OCI-LY7 (cell line): ENCODE measurements around the gene SLC39A3. TPM values are rescaled to one million over a fixed set of nuclear protein-coding genes. Genes with fewer than 3 reads are reported as not detected.

Experiments
- BruUV-seq: library from RNA; stranded (reverse); fragments of 400-500 nt; replicated peaks from 2 replicates; lab custom pipeline; 2021; lab: Mats Ljungman, UMichigan
- CTCF ChIA-PET: fragments of 300-600 bp; sonication (Branson Sonifier 250); formaldehyde crosslinking; loops from one replicate; lab custom pipeline; 2022; ENCODE audit warnings: antibody characterized with exemption; ENCODE audit not compliant: unreplicated experiment; lab: Charles Lee
- POLR2A ChIA-PET: fragments of 300-600 bp; sonication (Branson Sonifier 250); formaldehyde crosslinking; loops from one replicate; lab custom pipeline; 2022; ENCODE audit warnings: antibody characterized with exemption; lab: Charles Lee
- DNase-seq: peaks from one replicate; pipeline ENCODE4 v3.0.0-alpha.2; 2015; ENCODE audit warnings: low spot score
- H2AFZ ChIP-seq: fragments of 200-600 bp; sonication (generic), shearing (Covaris generic); 2 replicates; pipeline ENCODE4 v1.6.1; 2014; ENCODE audit warnings: mild to moderate bottlenecking, antibody characterized with exemption, low read length, moderate library complexity
- H3K27ac ChIP-seq: fragments of 200-600 bp; sonication (generic); 2 replicates; pipeline ENCODE4 v1.5.1; 2014; ENCODE audit warnings: mixed run types, low read depth, mild to moderate bottlenecking, moderate library complexity, low read length, inconsistent platforms; ENCODE audit not compliant: poor library complexity, severe bottlenecking
- H3K36me3 ChIP-seq: fragments of 200-600 bp; sonication (generic); 2 replicates; pipeline ENCODE4 v1.6.1; 2014; ENCODE audit warnings: mild to moderate bottlenecking, antibody characterized with exemption, low read length, moderate library complexity, mixed read lengths; ENCODE audit not compliant: insufficient read depth
- H3K4me1 ChIP-seq: fragments of 200-600 bp; sonication (generic); 2 replicates; pipeline ENCODE4 v1.5.1; 2014; ENCODE audit warnings: mild to moderate bottlenecking, low read length; ENCODE audit not compliant: insufficient read depth, poor library complexity, severe bottlenecking
- H3K4me2 ChIP-seq: fragments of 200-600 bp; sonication (generic); 2 replicates; pipeline ENCODE4 v1.6.1; 2014; ENCODE audit warnings: mild to moderate bottlenecking, low read length
- H3K4me3 ChIP-seq: fragments of 200-600 bp; sonication (generic); 2 replicates; pipeline ENCODE4 v1.5.1; 2014; ENCODE audit warnings: mild to moderate bottlenecking, low read depth, low read length; ENCODE audit not compliant: poor library complexity, severe bottlenecking
- H3K79me2 ChIP-seq: fragments of 200-600 bp; sonication (generic); 2 replicates; pipeline ENCODE4 v1.6.1; 2016; ENCODE audit warnings: low read depth, mild to moderate bottlenecking, low read length, moderate library complexity, mixed read lengths; ENCODE audit not compliant: insufficient read depth
- H3K9me2 ChIP-seq: fragments of 200-600 bp; sonication (generic); 2 replicates; pipeline ENCODE4 v1.6.1; 2016; ENCODE audit warnings: mild to moderate bottlenecking, low read length, mixed read lengths; ENCODE audit not compliant: insufficient read depth
- H3K9me3 ChIP-seq: fragments of 200-600 bp; sonication (generic); 2 replicates; pipeline ENCODE4 v1.6.1; 2014; ENCODE audit warnings: mild to moderate bottlenecking, mixed run types, low read length, mixed read lengths
- H4K20me1 ChIP-seq: fragments of 200-600 bp; sonication (generic); 2 replicates; pipeline ENCODE4 v1.6.1; 2014; ENCODE audit warnings: mild to moderate bottlenecking, antibody characterized with exemption, low read length, moderate library complexity, mixed read lengths; ENCODE audit not compliant: insufficient read depth
- EZH2phosphoT487 ChIP-seq: fragments of 200-600 bp; sonication (generic); IDR thresholded peaks from 2 replicates; pipeline ENCODE4 v1.6.1; 2018; ENCODE audit warnings: low read depth, borderline replicate concordance, mild to moderate bottlenecking, mixed run types, antibody characterized with exemption, low read length, moderate library complexity, mixed read lengths
- intact Hi-C: fragments of 100-400 bp; cut with micrococcal nuclease; formaldehyde crosslinking; loops from one replicate; pipeline ENCODE4 v1.10.0; 2022; ENCODE audit not compliant: unreplicated experiment
- total RNA-seq, 2 experiments: library from RNA; depleted of rRNA in 1 of 2; stranded (reverse); fragments of >200 nt in 1 of 2; shearing (Covaris generic) in 1 of 2; gene quantifications; 2 replicates each; pipeline ENCODE4 v1.2.3, GENCODE V29; 2014 to 2022
- TF ChIP-seq, protein P1 (sequence below): fragments of 200-600 bp; sonication (generic); conservative IDR thresholded peaks from 2 replicates; pipeline ENCODE4 v1.5.1; 2014; ENCODE audit warnings: mild to moderate bottlenecking, antibody characterized with exemption, low read length, moderate library complexity, mixed read lengths

Gene SLC39A3
- total RNA-seq, 2 experiments from 2014 or later = 45.6 to 46.8 TPM

GRCh38 chr19:2774953-2775555 is 35.2 kb upstream of the SLC39A3 start:
- ChIA-PET CTCF (no interaction called here), POLR2A (no interaction called here)
- peak overlapping the region; percentile 59; the same call in 1 of the 2 replicates for H3K4me2 ChIP-seq
- no peaks in the 10 kb centered on the region for H3K9me2 ChIP-seq
- no TSS peak for BruUV-seq
- DNase-seq = no peak
- TF ChIP-seq EZH2phosphoT487 = no peak
- TF ChIP-seq, protein P1, sequence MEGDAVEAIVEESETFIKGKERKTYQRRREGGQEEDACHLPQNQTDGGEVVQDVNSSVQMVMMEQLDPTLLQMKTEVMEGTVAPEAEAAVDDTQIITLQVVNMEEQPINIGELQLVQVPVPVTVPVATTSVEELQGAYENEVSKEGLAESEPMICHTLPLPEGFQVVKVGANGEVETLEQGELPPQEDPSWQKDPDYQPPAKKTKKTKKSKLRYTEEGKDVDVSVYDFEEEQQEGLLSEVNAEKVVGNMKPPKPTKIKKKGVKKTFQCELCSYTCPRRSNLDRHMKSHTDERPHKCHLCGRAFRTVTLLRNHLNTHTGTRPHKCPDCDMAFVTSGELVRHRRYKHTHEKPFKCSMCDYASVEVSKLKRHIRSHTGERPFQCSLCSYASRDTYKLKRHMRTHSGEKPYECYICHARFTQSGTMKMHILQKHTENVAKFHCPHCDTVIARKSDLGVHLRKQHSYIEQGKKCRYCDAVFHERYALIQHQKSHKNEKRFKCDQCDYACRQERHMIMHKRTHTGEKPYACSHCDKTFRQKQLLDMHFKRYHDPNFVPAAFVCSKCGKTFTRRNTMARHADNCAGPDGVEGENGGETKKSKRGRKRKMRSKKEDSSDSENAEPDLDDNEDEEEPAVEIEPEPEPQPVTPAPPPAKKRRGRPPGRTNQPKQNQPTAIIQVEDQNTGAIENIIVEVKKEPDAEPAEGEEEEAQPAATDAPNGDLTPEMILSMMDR = no peak
- no peak overlapping the region for H3K4me3 ChIP-seq
- no peaks in the 10 kb centered on the region for H3K9me3 ChIP-seq
- H3K79me2 ChIP-seq = peaks cover 92% of the 10 kb centered on the region
- H4K20me1 ChIP-seq = peaks cover 17% of the 10 kb centered on the region
- no peak overlapping the region for H2AFZ ChIP-seq
- H3K27ac ChIP-seq = peak overlapping the region; percentile 55
- intact Hi-C loops = no loop called here
- H3K36me3 ChIP-seq = peaks cover 68% of the 10 kb centered on the region
- H3K4me1 ChIP-seq = peaks cover 22% of the 10 kb centered on the region

GRCh38 chr19:2774083-2774679 is 34.4 kb upstream of the SLC39A3 start:
- peak overlapping the region; percentile 32 for H3K4me3 ChIP-seq
- ChIA-PET CTCF (no interaction called here), POLR2A (interaction anchor here (0.6 kb wide), 1 partner anchor 1713 kb away, joined by 3 read pairs; no protein-coding TSS in a partner anchor)
- H2AFZ ChIP-seq = no peak overlapping the region
- TF ChIP-seq, protein P1 = no peak
- TF ChIP-seq EZH2phosphoT487 = no peak
- peak; percentile 63 for DNase-seq
- H4K20me1 ChIP-seq = peaks cover 17% of the 10 kb centered on the region
- peak overlapping the region; percentile 55 for H3K27ac ChIP-seq
- H3K4me2 ChIP-seq = peak overlapping the region; percentile 59
- intact Hi-C loops = no loop called here
- H3K79me2 ChIP-seq = peaks cover 91% of the 10 kb centered on the region
- no peaks in the 10 kb centered on the region for H3K9me3 ChIP-seq
- peaks cover 60% of the 10 kb centered on the region for H3K36me3 ChIP-seq
- BruUV-seq = no TSS peak
- H3K4me1 ChIP-seq = peaks cover 22% of the 10 kb centered on the region
- no peaks in the 10 kb centered on the region for H3K9me2 ChIP-seq
